ENCODE data around the gene OTUD7B.
"Not testable (repeated sequence)": the region's sequence is repeated elsewhere in the genome, so short reads cannot be mapped to it uniquely, and the experiment has no call there.

OTUD7B gene

GRCh38 chr1:149942885-149943284 is 67.6 kb downstream of the OTUD7B start:
- no peak for DNase-seq

GRCh38 chr1:149942207-149942606 is 68.3 kb downstream of the OTUD7B start:
- no peak for DNase-seq

GRCh38 chr1:149940427-149940826 is 70.1 kb downstream of the OTUD7B start:
- DNase-seq: no peak

- not testable (repeated sequence) for DNase-seq
Measured at GRCh38 chr1:149938668-149939003, 71.9 kb downstream of the OTUD7B start.

GRCh38 chr1:149937759-149938158 is 72.8 kb downstream of the OTUD7B start:
- no peak for DNase-seq

- DNase-seq: no peak
Measured at GRCh38 chr1:149936992-149937705, 73.4 kb downstream of the OTUD7B start.

- DNase-seq: no peak
Measured at GRCh38 chr1:149936170-149936991, 74.1 kb downstream of the OTUD7B start, which contains the start of gene MTMR11. Gene MTMR11 (minus strand): TSS chr1:149936879. CDS start chr1:149936647, 232 bp downstream.

- DNase-seq: no peak
Measured at GRCh38 chr1:149934356-149934755, 76.2 kb downstream of the OTUD7B start.

- DNase-seq: no peak
Measured at GRCh38 chr1:149933208-149933607, 77.3 kb downstream of the OTUD7B start.

- DNase-seq: no peak
Measured at GRCh38 chr1:149932474-149932873, 78.1 kb downstream of the OTUD7B start.

- DNase-seq: no peak
Measured at GRCh38 chr1:149931212-149931790, 79.2 kb downstream of the OTUD7B start.

- no peak for DNase-seq
Measured at GRCh38 chr1:149929856-149930255, 80.7 kb downstream of the OTUD7B start.

GRCh38 chr1:149928401-149928724 is 82.2 kb downstream of the OTUD7B start:
- DNase-seq: no peak

- DNase-seq: peak; percentile 88
Measured at GRCh38 chr1:149927563-149928400, 82.7 kb downstream of the OTUD7B start, which contains the start of gene SF3B4. Gene SF3B4 (minus strand): TSS chr1:149927803. CDS start chr1:149927759, 44 bp downstream.

- DNase-seq: no peak
Measured at GRCh38 chr1:149927056-149927562, 83.4 kb downstream of the OTUD7B start.

GRCh38 chr1:149926296-149926695 is 84.2 kb downstream of the OTUD7B start:
- no peak for DNase-seq

- DNase-seq: no peak
Measured at GRCh38 chr1:149925751-149926150, 84.8 kb downstream of the OTUD7B start.

- DNase-seq: no peak
Measured at GRCh38 chr1:149925345-149925744, 85.2 kb downstream of the OTUD7B start.

- DNase-seq: no peak
Measured at GRCh38 chr1:149923626-149924025, 86.9 kb downstream of the OTUD7B start.

- peak; percentile 47 for DNase-seq
Measured at GRCh38 chr1:149917571-149918144, 92.9 kb downstream of the OTUD7B start, which contains the start of gene SV2A. Gene SV2A (minus strand): TSS chr1:149917844. CDS start chr1:149913840, 4,004 bp downstream.

GRCh38 chr1:149916898-149917252 is 93.7 kb downstream of the OTUD7B start:
- no peak for DNase-seq

- DNase-seq: no peak
Measured at GRCh38 chr1:149916193-149916897, 94.2 kb downstream of the OTUD7B start.
